GM23338 (cell line): ENCODE data around the gene PRMT5. TPM values are rescaled to one million over a fixed set of nuclear protein-coding genes. Genes with fewer than 3 reads are reported as not detected.

Experiments used
- ATAC-seq: fragments of 200-7000 bp; cut with Tn5 transposase; 3 replicates; pipeline ENCODE4 v1.9.1; 2020
- DNase-seq: peaks from one replicate; pipeline ENCODE4 v3.0.0-alpha.2; 2015; ENCODE audit warnings: low spot score
- H2AFZ ChIP-seq: fragments of 200-600 bp; sonication (generic); 2 replicates; pipeline ENCODE4 v1.8.0; 2016; ENCODE audit warnings: antibody characterized with exemption, mild to moderate bottlenecking, moderate library complexity
- H3F3A ChIP-seq: fragments of 200-600 bp; sonication (generic); replicated peaks from 2 replicates; pipeline ENCODE4 v1.8.0; 2017; ENCODE audit warnings: antibody characterized with exemption, mixed run types, low read depth
- H3K27ac ChIP-seq: fragments of 200-600 bp; sonication (generic); 2 replicates; pipeline ENCODE4 v1.6.1; 2016; ENCODE audit warnings: low read depth
- H3K27me3 ChIP-seq: fragments of 200-600 bp; sonication (generic); 2 replicates; pipeline ENCODE4 v1.8.0; 2016; ENCODE audit warnings: mild to moderate bottlenecking, mixed run types, moderate library complexity; ENCODE audit not compliant: insufficient read depth
- H3K36me3 ChIP-seq: fragments of 200-600 bp; sonication (generic); 2 replicates; pipeline ENCODE4 v1.8.0; 2016; ENCODE audit warnings: mild to moderate bottlenecking; ENCODE audit not compliant: insufficient read depth
- H3K4me1 ChIP-seq: fragments of 200-600 bp; sonication (generic); 2 replicates; pipeline ENCODE4 v1.8.0; 2016; ENCODE audit warnings: mild to moderate bottlenecking, moderate library complexity; ENCODE audit not compliant: insufficient read depth
- H3K4me2 ChIP-seq: fragments of 200-600 bp; sonication (generic); 2 replicates; pipeline ENCODE4 v1.7.1; 2017; ENCODE audit warnings: mixed run types
- H3K4me3 ChIP-seq: fragments of 200-600 bp; sonication (generic); 2 replicates; pipeline ENCODE4 v1.6.1; 2016; ENCODE audit warnings: mixed run types
- H3K79me2 ChIP-seq: fragments of 200-600 bp; sonication (generic); replicated peaks from 2 replicates; pipeline ENCODE4 v1.8.0; 2017; ENCODE audit warnings: mild to moderate bottlenecking; ENCODE audit not compliant: insufficient read depth
- H3K9me2 ChIP-seq: fragments of 200-600 bp; sonication (generic); 2 replicates; pipeline ENCODE4 v1.8.0; 2017; ENCODE audit not compliant: insufficient read depth
- H4K20me1 ChIP-seq: fragments of 200-600 bp; sonication (generic); replicated peaks from 2 replicates; pipeline ENCODE4 v1.8.0; 2017; ENCODE audit warnings: mild to moderate bottlenecking; ENCODE audit not compliant: insufficient read depth
- H3K27ac Mint-ChIP-seq: 2 replicates; pipeline ENCODE4 v1.8.0; 2020; ENCODE audit warnings: inconsistent platforms, mild to moderate bottlenecking, moderate library complexity, mixed read lengths
- H3K27me3 Mint-ChIP-seq: 3 replicates; pipeline ENCODE4 v1.8.0; 2022; ENCODE audit warnings: low read depth, mild to moderate bottlenecking, moderate library complexity, mixed read lengths, inconsistent platforms; ENCODE audit not compliant: insufficient read depth, poor library complexity
- H3K36me3 Mint-ChIP-seq: 3 replicates; pipeline ENCODE4 v1.8.0; 2021; ENCODE audit warnings: low read depth, mild to moderate bottlenecking, inconsistent platforms, moderate library complexity, mixed read lengths
- H3K4me1 Mint-ChIP-seq: 3 replicates; pipeline ENCODE4 v1.8.0; 2020; ENCODE audit warnings: mild to moderate bottlenecking, inconsistent platforms, mixed read lengths
- H3K4me3 Mint-ChIP-seq: 3 replicates; pipeline ENCODE4 v1.8.0; 2021; ENCODE audit warnings: moderate library complexity, mild to moderate bottlenecking, inconsistent platforms, mixed read lengths
- H3K9me3 Mint-ChIP-seq: 3 replicates; pipeline ENCODE4 v1.8.0; 2020; ENCODE audit warnings: moderate library complexity, mild to moderate bottlenecking, inconsistent platforms, mixed read lengths
- EZH2 ChIP-seq: fragments of 200-600 bp; sonication (generic); IDR thresholded peaks from one replicate; pipeline ENCODE4 v1.8.0; 2017; ENCODE audit warnings: antibody characterized with exemption, mild to moderate bottlenecking, low read depth; ENCODE audit not compliant: unreplicated experiment
- JUNB ChIP-seq: IDR thresholded peaks from one replicate; pipeline ENCODE4 v1.6.1; 2016; ENCODE audit warnings: antibody characterized with exemption; ENCODE audit not compliant: unreplicated experiment
- NANOG ChIP-seq: IDR thresholded peaks from 2 replicates; pipeline ENCODE4 v1.6.1; 2016; ENCODE audit warnings: antibody characterized with exemption, borderline replicate concordance
- STAT1 ChIP-seq: IDR thresholded peaks from one replicate; pipeline ENCODE4 v1.6.1; 2016; ENCODE audit warnings: antibody characterized with exemption; ENCODE audit not compliant: unreplicated experiment
- ZNF114 ChIP-seq: fragments of 250-450 bp; sonication (Bioruptor Pico); IDR thresholded peaks from 2 replicates; pipeline ENCODE4 v1.5.0; 2020; ENCODE audit warnings: mild to moderate bottlenecking, moderate library complexity
- polyA plus RNA-seq: library from polyadenylated mRNA; unstranded; fragments of >200 nt; fragmentation: Nextera tagmentation; extraction: Ambion mirVana; gene quantifications from 2 replicates; pipeline ENCODE4 v1.2.1, GENCODE V29; 2016
- total RNA-seq: library from RNA; depleted of rRNA; stranded (reverse); fragments of >200 nt; shearing (Covaris generic); gene quantifications from 2 replicates; pipeline ENCODE4 v1.2.3, GENCODE V29; 2014
- TF ChIP-seq, protein P1 (sequence below): IDR thresholded peaks from one replicate; pipeline ENCODE4 v1.6.1; 2018; ENCODE audit warnings: antibody characterized with exemption; ENCODE audit not compliant: unreplicated experiment
- TF ChIP-seq, protein P2 (sequence below), 2 experiments: fragments of 200-600 bp in 1 of 2; sonication (generic) in 1 of 2; conservative IDR thresholded peaks; 2 replicates each; pipeline versions ENCODE4 v1.5.1 to v1.6.1; 2016 to 2017; ENCODE audit warnings: antibody characterized with exemption in 2 of 2, low read depth in 2 of 2, mild to moderate bottlenecking in 2 of 2, moderate library complexity in 1 of 2

The PRMT5 gene
- total and polyA plus RNA-seq, 2 experiments from 2014 or later: 68.8 to 124 TPM

DNA sequence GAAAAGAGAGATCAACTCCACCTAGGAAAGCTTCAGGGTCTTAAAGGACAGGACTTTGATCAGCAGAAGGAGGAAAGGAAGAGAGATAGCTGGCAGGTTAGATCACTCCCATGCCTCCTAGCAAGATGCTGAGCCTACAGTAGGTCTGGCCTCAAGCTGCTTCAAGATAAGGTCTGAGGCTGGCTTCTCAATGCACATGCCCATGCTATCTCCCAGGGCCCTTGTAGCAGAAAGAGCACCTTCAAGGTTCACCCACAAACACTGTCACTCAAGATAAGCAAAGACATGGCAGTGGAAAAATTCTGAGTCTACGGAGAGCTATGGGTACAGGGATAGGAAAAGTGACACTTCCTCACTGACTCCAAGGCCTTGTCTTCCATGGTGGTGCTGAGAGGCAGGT, 31.8 kb downstream of the PRMT5 start:
- Histone ChIP-seq H3K4me3 (no peak overlapping the region), H2AFZ (no peak overlapping the region), H3K27me3 (peaks cover 41% of the 10 kb centered on the region), H3K27ac (no peak overlapping the region), H3K9me2 (no peaks in the 10 kb centered on the region), H4K20me1 (no peaks in the 10 kb centered on the region; the same call in none of the 2 replicates), H3K4me1 (peaks cover 14% of the 10 kb centered on the region), H3K4me2 (no peak overlapping the region), H3K36me3 (no peaks in the 10 kb centered on the region), H3F3A (peaks cover 13% of the 10 kb centered on the region), H3K79me2 (no peaks in the 10 kb centered on the region)
- ATAC-seq (no peak), DNase-seq (no peak)
- H3K27ac Mint-ChIP-seq: no peak overlapping the region
- peaks cover 21% of the 10 kb centered on the region for H3K36me3 Mint-ChIP-seq
- H3K4me3 Mint-ChIP-seq: no peak overlapping the region
- peaks cover 22% of the 10 kb centered on the region for H3K27me3 Mint-ChIP-seq
- peaks cover 8% of the 10 kb centered on the region for H3K4me1 Mint-ChIP-seq
- no peaks in the 10 kb centered on the region for H3K9me3 Mint-ChIP-seq
- TF ChIP-seq ZNF114: no peak
- TF ChIP-seq, protein P1, sequence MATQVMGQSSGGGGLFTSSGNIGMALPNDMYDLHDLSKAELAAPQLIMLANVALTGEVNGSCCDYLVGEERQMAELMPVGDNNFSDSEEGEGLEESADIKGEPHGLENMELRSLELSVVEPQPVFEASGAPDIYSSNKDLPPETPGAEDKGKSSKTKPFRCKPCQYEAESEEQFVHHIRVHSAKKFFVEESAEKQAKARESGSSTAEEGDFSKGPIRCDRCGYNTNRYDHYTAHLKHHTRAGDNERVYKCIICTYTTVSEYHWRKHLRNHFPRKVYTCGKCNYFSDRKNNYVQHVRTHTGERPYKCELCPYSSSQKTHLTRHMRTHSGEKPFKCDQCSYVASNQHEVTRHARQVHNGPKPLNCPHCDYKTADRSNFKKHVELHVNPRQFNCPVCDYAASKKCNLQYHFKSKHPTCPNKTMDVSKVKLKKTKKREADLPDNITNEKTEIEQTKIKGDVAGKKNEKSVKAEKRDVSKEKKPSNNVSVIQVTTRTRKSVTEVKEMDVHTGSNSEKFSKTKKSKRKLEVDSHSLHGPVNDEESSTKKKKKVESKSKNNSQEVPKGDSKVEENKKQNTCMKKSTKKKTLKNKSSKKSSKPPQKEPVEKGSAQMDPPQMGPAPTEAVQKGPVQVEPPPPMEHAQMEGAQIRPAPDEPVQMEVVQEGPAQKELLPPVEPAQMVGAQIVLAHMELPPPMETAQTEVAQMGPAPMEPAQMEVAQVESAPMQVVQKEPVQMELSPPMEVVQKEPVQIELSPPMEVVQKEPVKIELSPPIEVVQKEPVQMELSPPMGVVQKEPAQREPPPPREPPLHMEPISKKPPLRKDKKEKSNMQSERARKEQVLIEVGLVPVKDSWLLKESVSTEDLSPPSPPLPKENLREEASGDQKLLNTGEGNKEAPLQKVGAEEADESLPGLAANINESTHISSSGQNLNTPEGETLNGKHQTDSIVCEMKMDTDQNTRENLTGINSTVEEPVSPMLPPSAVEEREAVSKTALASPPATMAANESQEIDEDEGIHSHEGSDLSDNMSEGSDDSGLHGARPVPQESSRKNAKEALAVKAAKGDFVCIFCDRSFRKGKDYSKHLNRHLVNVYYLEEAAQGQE: no peak

DNA sequence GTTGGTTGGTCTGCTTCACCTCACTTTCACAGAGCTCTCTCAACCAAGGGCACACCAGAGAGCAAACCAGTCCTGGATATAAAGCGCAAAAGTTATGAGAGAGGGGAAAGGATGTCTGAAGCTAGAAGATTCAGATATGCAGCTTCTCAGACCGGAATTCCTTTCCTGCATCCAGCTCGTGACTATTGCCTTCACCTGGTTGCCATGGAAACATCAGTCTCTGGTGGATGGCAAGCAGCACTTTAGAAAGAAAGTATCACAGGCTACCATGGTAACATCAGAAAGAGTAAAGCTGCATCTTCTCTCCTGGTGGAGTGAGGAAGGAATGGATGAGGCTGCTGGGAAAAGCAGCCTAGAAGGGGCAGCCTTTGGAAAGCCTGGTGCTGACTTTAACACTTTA, 32.4 kb downstream of the PRMT5 start:
- peak; percentile 86 for DNase-seq
- TF ChIP-seq NANOG (no peak), JUNB (no peak), STAT1 (no peak), EZH2 (no peak)
- TF ChIP-seq, protein P2, sequence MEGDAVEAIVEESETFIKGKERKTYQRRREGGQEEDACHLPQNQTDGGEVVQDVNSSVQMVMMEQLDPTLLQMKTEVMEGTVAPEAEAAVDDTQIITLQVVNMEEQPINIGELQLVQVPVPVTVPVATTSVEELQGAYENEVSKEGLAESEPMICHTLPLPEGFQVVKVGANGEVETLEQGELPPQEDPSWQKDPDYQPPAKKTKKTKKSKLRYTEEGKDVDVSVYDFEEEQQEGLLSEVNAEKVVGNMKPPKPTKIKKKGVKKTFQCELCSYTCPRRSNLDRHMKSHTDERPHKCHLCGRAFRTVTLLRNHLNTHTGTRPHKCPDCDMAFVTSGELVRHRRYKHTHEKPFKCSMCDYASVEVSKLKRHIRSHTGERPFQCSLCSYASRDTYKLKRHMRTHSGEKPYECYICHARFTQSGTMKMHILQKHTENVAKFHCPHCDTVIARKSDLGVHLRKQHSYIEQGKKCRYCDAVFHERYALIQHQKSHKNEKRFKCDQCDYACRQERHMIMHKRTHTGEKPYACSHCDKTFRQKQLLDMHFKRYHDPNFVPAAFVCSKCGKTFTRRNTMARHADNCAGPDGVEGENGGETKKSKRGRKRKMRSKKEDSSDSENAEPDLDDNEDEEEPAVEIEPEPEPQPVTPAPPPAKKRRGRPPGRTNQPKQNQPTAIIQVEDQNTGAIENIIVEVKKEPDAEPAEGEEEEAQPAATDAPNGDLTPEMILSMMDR (conservative IDR thresholded peaks at IDR 0.05; ENCODE audit: low read depth in 2 of 2): no peak
- TF ChIP-seq, protein P1: no peak

More for the DNA sequence above, 32.4 kb downstream of the PRMT5 start:
- H3K4me2 ChIP-seq: no peak overlapping the region
- Mint-ChIP-seq H3K27me3 (peaks cover 26% of the 10 kb centered on the region), H3K4me1 (peaks cover 10% of the 10 kb centered on the region), H3K27ac (no peak overlapping the region), H3K9me3 (no peaks in the 10 kb centered on the region), H3K4me3 (no peak overlapping the region; the same call in 2 of the 3 replicates), H3K36me3 (peaks cover 15% of the 10 kb centered on the region)
- no peak overlapping the region for H3K27ac ChIP-seq
- no peaks in the 10 kb centered on the region for H3K36me3 ChIP-seq
- no peak overlapping the region for H3K4me3 ChIP-seq
- H3K27me3 ChIP-seq: peaks cover 41% of the 10 kb centered on the region
- H2AFZ ChIP-seq: no peak overlapping the region
- H3K79me2 ChIP-seq: no peaks in the 10 kb centered on the region
- H3F3A ChIP-seq: peaks cover 13% of the 10 kb centered on the region
- H4K20me1 ChIP-seq: no peaks in the 10 kb centered on the region; the same call in none of the 2 replicates
- H3K4me1 ChIP-seq: peaks cover 14% of the 10 kb centered on the region
- ATAC-seq: no peak
- no peaks in the 10 kb centered on the region for H3K9me2 ChIP-seq
